A549 (cell line): ENCODE results near the gene RPS10.

ENCODE experiments used
- CHD2 ChIP-seq: fragments of 150-350 bp; IDR thresholded peaks from 2 replicates; pipeline ENCODE4 v1.6.1; 2014; ENCODE audit warnings: low read length; ENCODE audit not compliant: partially characterized antibody
- EP300 ChIP-seq, 2 experiments: fragments of >200 bp; sonication (Bioruptor Twin); formaldehyde crosslinking; IDR thresholded peaks; 2 replicates in 1 of 2; 3 replicates in 1 of 2; pipeline ENCODE4 v1.6.1; 2016 to 2017
- KDM5A ChIP-seq: fragments of 200-600 bp; sonication (generic); IDR thresholded peaks from 2 replicates; pipeline ENCODE4 v1.6.1; 2016; ENCODE audit warnings: antibody characterized with exemption, mild to moderate bottlenecking
- MAFK ChIP-seq: fragments of 450-650 bp; IDR thresholded peaks from 2 replicates; pipeline ENCODE4 v1.6.1; 2014; ENCODE audit not compliant: partially characterized antibody
- MAZ ChIP-seq: fragments of 150-350 bp; IDR thresholded peaks from 2 replicates; pipeline ENCODE4 v1.6.1; 2014; ENCODE audit warnings: antibody characterized with exemption, low read depth, low read length, borderline replicate concordance
- POLR2A ChIP-seq: IDR thresholded peaks from 2 replicates; pipeline ENCODE4 v1.6.1; 2012; ENCODE audit warnings: mild to moderate bottlenecking, low read length
- RAD21 ChIP-seq, 2 experiments: fragments of >200 bp in 1 of 2; sonication (Bioruptor Twin) in 1 of 2; formaldehyde crosslinking in 1 of 2; IDR thresholded peaks in 1 of 2; conservative IDR thresholded peaks in 1 of 2; 2 replicates in 1 of 2; 3 replicates in 1 of 2; pipeline ENCODE4 v1.6.1; 2012 to 2018; ENCODE audit warnings: inconsistent platforms in 1 of 2
- RFX5 ChIP-seq: fragments of 450-650 bp; IDR thresholded peaks from 2 replicates; pipeline ENCODE4 v1.7.1; 2014; ENCODE audit warnings: antibody characterized with exemption, mild to moderate bottlenecking, moderate library complexity
- RNF2 ChIP-seq: fragments of 200-600 bp; sonication (generic); IDR thresholded peaks from 2 replicates; pipeline ENCODE4 v1.6.1; 2016; ENCODE audit warnings: low read depth, mild to moderate bottlenecking, antibody characterized with exemption, moderate library complexity, borderline replicate concordance
- ZFP36 ChIP-seq: fragments of 450-650 bp; IDR thresholded peaks from 2 replicates; pipeline ENCODE4 v1.6.1; 2014; ENCODE audit warnings: borderline replicate concordance; ENCODE audit not compliant: partially characterized antibody
- TF ChIP-seq, protein P1 (sequence below): fragments of 150-350 bp; IDR thresholded peaks from 2 replicates; pipeline ENCODE4 v1.6.1; 2014; ENCODE audit warnings: low read depth, mild to moderate bottlenecking, low read length
- TF ChIP-seq, protein P2 (sequence below): fragments of >200 bp; sonication (Bioruptor Twin); formaldehyde crosslinking; IDR thresholded peaks from 3 replicates; pipeline ENCODE4 v1.5.1; 2016
- TF ChIP-seq, protein P3 (sequence below): fragments of 250-450 bp; sonication (Bioruptor Pico); IDR thresholded peaks from 2 replicates; pipeline ENCODE4 v1.5.0; 2021; ENCODE audit warnings: mild to moderate bottlenecking, moderate library complexity, borderline replicate concordance
- TF ChIP-seq, protein P4 (sequence below): IDR thresholded peaks from 2 replicates; pipeline ENCODE4 v1.6.1; 2012; ENCODE audit warnings: low read depth, borderline replicate concordance

DNA sequence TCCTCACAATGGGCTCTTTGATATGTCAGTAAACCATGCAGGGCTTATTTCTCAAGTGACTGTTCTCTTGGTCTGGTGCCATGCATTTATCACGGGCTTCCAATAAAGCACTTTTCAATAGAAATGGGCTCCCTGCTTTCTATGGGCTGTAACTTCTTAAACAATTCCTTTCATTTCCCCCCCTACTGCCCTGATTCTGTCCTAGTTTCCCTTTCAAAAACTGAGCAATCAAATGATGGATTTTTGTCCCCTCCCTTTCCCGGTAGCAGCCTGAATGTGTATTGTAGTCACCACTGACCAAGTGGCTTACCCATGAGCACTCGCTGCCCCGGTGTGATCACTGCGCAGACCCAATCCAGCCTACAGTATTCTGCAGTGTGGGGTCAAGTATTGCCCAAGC, 13.9 kb downstream of the RPS10 start:
- TF ChIP-seq, protein P1, sequence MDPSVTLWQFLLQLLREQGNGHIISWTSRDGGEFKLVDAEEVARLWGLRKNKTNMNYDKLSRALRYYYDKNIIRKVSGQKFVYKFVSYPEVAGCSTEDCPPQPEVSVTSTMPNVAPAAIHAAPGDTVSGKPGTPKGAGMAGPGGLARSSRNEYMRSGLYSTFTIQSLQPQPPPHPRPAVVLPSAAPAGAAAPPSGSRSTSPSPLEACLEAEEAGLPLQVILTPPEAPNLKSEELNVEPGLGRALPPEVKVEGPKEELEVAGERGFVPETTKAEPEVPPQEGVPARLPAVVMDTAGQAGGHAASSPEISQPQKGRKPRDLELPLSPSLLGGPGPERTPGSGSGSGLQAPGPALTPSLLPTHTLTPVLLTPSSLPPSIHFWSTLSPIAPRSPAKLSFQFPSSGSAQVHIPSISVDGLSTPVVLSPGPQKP, result no peak
- TF ChIP-seq, protein P2, sequence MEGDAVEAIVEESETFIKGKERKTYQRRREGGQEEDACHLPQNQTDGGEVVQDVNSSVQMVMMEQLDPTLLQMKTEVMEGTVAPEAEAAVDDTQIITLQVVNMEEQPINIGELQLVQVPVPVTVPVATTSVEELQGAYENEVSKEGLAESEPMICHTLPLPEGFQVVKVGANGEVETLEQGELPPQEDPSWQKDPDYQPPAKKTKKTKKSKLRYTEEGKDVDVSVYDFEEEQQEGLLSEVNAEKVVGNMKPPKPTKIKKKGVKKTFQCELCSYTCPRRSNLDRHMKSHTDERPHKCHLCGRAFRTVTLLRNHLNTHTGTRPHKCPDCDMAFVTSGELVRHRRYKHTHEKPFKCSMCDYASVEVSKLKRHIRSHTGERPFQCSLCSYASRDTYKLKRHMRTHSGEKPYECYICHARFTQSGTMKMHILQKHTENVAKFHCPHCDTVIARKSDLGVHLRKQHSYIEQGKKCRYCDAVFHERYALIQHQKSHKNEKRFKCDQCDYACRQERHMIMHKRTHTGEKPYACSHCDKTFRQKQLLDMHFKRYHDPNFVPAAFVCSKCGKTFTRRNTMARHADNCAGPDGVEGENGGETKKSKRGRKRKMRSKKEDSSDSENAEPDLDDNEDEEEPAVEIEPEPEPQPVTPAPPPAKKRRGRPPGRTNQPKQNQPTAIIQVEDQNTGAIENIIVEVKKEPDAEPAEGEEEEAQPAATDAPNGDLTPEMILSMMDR, result no peak
- TF ChIP-seq RNF2 (no peak), EP300 (IDR thresholded peaks at IDR 0.05) (no peak), RFX5 (no peak), ZFP36 (no peak), MAFK (no peak), MAZ (no peak), KDM5A (no peak), POLR2A (no peak), CHD2 (no peak), RAD21 (conservative IDR thresholded peaks at IDR 0.05 in 1 of 2, IDR thresholded peaks at IDR 0.05 in 1 of 2) (no peak)
- TF ChIP-seq, protein P3, sequence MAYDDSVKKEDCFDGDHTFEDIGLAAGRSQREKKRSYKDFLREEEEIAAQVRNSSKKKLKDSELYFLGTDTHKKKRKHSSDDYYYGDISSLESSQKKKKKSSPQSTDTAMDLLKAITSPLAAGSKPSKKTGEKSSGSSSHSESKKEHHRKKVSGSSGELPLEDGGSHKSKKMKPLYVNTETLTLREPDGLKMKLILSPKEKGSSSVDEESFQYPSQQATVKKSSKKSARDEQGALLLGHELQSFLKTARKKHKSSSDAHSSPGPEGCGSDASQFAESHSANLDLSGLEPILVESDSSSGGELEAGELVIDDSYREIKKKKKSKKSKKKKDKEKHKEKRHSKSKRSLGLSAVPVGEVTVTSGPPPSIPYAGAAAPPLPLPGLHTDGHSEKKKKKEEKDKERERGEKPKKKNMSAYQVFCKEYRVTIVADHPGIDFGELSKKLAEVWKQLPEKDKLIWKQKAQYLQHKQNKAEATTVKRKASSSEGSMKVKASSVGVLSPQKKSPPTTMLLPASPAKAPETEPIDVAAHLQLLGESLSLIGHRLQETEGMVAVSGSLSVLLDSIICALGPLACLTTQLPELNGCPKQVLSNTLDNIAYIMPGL (CRISPR knock-in tag), result no peak
- TF ChIP-seq, protein P4, sequence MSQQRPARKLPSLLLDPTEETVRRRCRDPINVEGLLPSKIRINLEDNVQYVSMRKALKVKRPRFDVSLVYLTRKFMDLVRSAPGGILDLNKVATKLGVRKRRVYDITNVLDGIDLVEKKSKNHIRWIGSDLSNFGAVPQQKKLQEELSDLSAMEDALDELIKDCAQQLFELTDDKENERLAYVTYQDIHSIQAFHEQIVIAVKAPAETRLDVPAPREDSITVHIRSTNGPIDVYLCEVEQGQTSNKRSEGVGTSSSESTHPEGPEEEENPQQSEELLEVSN, result no peak
